Stimulated activated naive B cell treated with anti-CD40 and anti-IgM and Interleukin-4, amounts not matched to agents 10 μg/mL and 1 μg/mL and 100 μg/mL, for 72 hours (primary cell): ENCODE data around the gene URGCP.

ENCODE experiments used
- ATAC-seq, 2 donors: fragments of 150-1000 bp; cut with Tn5 transposase; replicated peaks; 2 replicates each; pipeline ENCODE4 v1.10.0; 2021; ENCODE audit warnings: moderate library complexity in 1 of 2
- DNase-seq: peaks from one replicate; pipeline ENCODE4 v3.0.0; 2021
- H3K27ac Mint-ChIP-seq: one replicate; pipeline ENCODE4 v1.8.0; 2022; ENCODE audit warnings: mild to moderate bottlenecking, mixed read lengths
- H3K27me3 Mint-ChIP-seq, 2 donors: one replicate each; pipeline ENCODE4 v1.8.0; 2022; ENCODE audit warnings: mixed read lengths in 2 of 2
- H3K36me3 Mint-ChIP-seq, 2 donors: one replicate each; pipeline ENCODE4 v1.8.0; 2022; ENCODE audit warnings: mixed read lengths in 2 of 2, mild to moderate bottlenecking in 1 of 2
- H3K4me1 Mint-ChIP-seq, 2 donors: one replicate each; pipeline ENCODE4 v1.8.0; 2022; ENCODE audit warnings: mixed read lengths in 2 of 2, mild to moderate bottlenecking in 1 of 2
- H3K4me3 Mint-ChIP-seq, 2 donors: one replicate each; pipeline ENCODE4 v1.8.0; 2022; ENCODE audit warnings: mild to moderate bottlenecking in 2 of 2, mixed read lengths in 2 of 2, moderate library complexity in 1 of 2
- H3K9me3 Mint-ChIP-seq, 2 donors: one replicate each; pipeline ENCODE4 v1.8.0; 2022; ENCODE audit warnings: mixed read lengths in 2 of 2, mild to moderate bottlenecking in 1 of 2

The URGCP gene

GRCh38 chr7:43906331-43907010 is at the start of gene URGCP:
Gene URGCP (minus strand): TSS chr7:43906596. CDS start chr7:43906575, 21 bp downstream.
- peak; percentile 29 for DNase-seq
- Mint-ChIP-seq H3K4me1 (peaks cover 17 to 37% of the 10 kb centered on the region in 2 donors), H3K27ac (peak within 1 kb of the TSS; percentile 98), H3K9me3 (no peaks in the 10 kb centered on the region), H3K27me3 (no peaks in the 10 kb centered on the region), H3K4me3 (peak within 1 kb of the TSS; percentile 92), H3K36me3 (peaks cover 0 to 8% of the 10 kb centered on the region in 2 donors)
- ATAC-seq: peak; percentile 88 to 90

GRCh38 chr7:43956027-43956426 is 49.6 kb upstream of the URGCP start:
- ATAC-seq: no peak
- Mint-ChIP-seq H3K27me3 (no peaks in the 10 kb centered on the region), H3K27ac (no peak overlapping the region), H3K9me3 (peaks cover 0 to 3% of the 10 kb centered on the region in 2 donors), H3K4me3 (no peak overlapping the region), H3K36me3 (peaks cover 28 to 45% of the 10 kb centered on the region in 2 donors), H3K4me1 (peaks cover 0 to 2% of the 10 kb centered on the region in 2 donors)
- DNase-seq: no peak

GRCh38 chr7:43954524-43955228 is 48.3 kb upstream of the URGCP start:
- no peak overlapping the region for H3K4me3 Mint-ChIP-seq
- no peak overlapping the region for H3K27ac Mint-ChIP-seq
- H3K9me3 Mint-ChIP-seq: peaks cover 0 to 3% of the 10 kb centered on the region in 2 donors
- peaks cover 0 to 2% of the 10 kb centered on the region in 2 donors for H3K4me1 Mint-ChIP-seq
- H3K27me3 Mint-ChIP-seq: no peaks in the 10 kb centered on the region
- ATAC-seq (peak; percentile 88 to 91), DNase-seq (no peak)
- peaks cover 23 to 44% of the 10 kb centered on the region in 2 donors for H3K36me3 Mint-ChIP-seq

DNA sequence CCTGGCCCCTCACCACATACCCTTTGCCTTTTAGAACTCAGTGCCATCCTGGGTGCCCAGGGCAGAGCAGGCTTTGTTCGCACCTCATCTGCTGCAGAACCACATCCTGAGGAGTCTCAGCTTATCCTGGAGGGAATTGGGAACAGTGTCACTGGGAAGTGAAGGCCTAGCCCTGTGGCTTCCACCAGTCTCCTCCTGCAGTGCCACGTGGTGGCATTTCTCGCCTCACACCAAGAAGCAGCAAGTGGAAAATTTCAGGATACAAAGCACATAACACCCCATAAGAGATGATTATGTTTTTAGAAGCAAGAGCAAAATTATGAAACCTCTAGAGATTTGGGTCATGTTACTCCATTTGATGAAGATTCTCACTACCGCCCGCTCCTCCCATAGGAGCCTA is 46.7 kb upstream of the URGCP start:
- Mint-ChIP-seq H3K4me1 (peaks cover 0 to 2% of the 10 kb centered on the region in 2 donors), H3K27me3 (no peaks in the 10 kb centered on the region), H3K36me3 (peaks cover 16 to 40% of the 10 kb centered on the region in 2 donors), H3K4me3 (no peak overlapping the region), H3K27ac (no peak overlapping the region), H3K9me3 (no peaks in the 10 kb centered on the region)
- DNase-seq (no peak), ATAC-seq (no peak)

GRCh38 chr7:43952028-43952427 is 45.6 kb upstream of the URGCP start:
- Mint-ChIP-seq H3K4me1 (peaks cover 0 to 2% of the 10 kb centered on the region in 2 donors), H3K27ac (no peak overlapping the region), H3K36me3 (peaks cover 22 to 50% of the 10 kb centered on the region in 2 donors), H3K4me3 (no peak overlapping the region), H3K9me3 (no peaks in the 10 kb centered on the region), H3K27me3 (no peaks in the 10 kb centered on the region)
- ATAC-seq (no peak), DNase-seq (no peak)

DNA sequence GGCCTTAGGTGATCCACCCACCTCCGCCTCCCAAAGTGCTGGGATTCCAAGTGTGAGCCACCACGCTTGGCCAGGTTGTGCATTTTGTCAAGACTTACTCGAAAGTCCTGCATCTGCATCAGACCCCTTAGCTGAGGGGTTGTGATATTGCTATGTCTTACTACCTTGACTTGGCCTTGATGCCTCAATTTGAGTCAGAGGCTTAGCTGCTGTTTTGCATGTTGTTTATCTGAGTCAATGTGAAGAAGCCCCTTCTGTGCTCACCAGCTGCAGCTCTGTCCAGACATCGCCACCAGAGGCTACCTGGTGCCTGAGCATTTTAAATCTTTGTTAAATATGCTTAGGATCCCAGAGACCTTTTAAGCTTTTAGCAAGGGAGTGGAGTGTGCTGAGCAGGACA is 37.9 kb upstream of the URGCP start:
- Mint-ChIP-seq H3K9me3 (no peaks in the 10 kb centered on the region), H3K27me3 (no peaks in the 10 kb centered on the region), H3K4me3 (no peak overlapping the region), H3K36me3 (peaks cover 12 to 35% of the 10 kb centered on the region in 2 donors), H3K27ac (no peak overlapping the region), H3K4me1 (peaks cover 0 to 2% of the 10 kb centered on the region in 2 donors)
- no peak for DNase-seq
- ATAC-seq: no peak

DNA sequence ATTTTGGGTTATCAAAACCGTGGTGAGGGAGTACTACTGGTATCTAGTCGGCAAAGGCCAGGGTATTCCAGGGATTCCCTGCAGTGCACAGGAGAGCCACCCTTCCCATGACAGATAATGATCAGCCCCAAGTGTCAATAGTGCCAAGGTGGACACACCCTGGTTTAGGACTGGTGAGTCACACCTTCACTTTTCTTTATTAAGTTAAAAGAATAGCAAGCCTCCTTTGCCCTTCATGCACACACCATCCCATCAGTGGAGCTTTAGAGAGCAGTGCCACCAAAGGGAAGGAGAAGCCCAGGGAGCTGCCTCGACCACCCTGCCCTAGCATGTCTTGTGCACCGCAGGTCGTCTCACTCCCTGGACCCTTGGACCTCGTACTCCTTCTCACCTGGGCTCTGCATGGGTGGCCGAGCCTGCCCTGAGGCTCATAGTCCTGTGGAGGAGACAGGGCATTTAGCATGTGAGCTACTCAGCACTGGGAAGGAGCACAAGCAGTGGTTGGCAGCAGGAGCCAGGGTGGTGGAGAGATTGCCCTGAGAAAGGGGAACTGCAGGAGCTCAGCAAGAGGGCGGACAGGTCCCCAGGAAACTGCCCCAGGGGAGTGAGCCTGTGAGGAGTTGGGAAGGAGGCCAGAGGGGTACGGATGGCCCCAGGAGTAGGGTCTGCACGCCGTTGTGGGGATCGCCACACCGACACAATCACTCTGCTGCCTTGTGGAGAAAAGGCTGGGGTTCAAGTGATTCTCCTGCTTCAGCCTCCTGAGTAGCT is 37.2 kb upstream of the URGCP start:
- Mint-ChIP-seq H3K4me3 (no peak overlapping the region), H3K4me1 (peaks cover 0 to 2% of the 10 kb centered on the region in 2 donors), H3K36me3 (peaks cover 12 to 39% of the 10 kb centered on the region in 2 donors), H3K9me3 (no peaks in the 10 kb centered on the region), H3K27me3 (no peaks in the 10 kb centered on the region), H3K27ac (peak overlapping the region; percentile 7)
- DNase-seq (no peak), ATAC-seq (no peak)

DNA sequence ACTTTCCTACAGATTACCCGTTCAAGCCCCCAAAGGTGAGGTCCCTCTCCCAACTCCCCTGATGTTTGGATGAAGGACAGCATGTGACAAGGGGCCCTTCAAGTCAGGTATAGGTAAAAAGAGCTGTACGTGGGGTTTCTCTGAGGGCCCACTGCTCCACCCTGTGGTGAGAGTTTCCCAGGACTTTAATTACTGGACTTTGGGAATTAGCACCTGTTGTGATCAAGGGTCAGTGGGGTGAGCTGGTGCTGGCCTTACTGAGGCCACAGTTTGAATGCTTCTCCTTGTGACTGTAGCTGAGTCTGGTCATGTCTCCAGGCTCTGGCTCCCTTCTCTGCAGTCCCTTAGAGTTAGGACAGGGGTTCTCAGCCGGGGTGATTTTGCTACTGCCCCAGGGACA is 36.6 kb upstream of the URGCP start:
- no peak for DNase-seq
- peaks cover 0 to 2% of the 10 kb centered on the region in 2 donors for H3K4me1 Mint-ChIP-seq
- H3K9me3 Mint-ChIP-seq: no peaks in the 10 kb centered on the region
- no peak for ATAC-seq
- H3K27ac Mint-ChIP-seq: no peak overlapping the region
- H3K4me3 Mint-ChIP-seq: no peak overlapping the region
- peaks cover 12 to 36% of the 10 kb centered on the region in 2 donors for H3K36me3 Mint-ChIP-seq
- H3K27me3 Mint-ChIP-seq: no peaks in the 10 kb centered on the region

- no peak overlapping the region for H3K27ac Mint-ChIP-seq
- no peak for ATAC-seq
Observed at GRCh38 chr7:43942250-43942649, 35.9 kb upstream of the URGCP start.

DNA sequence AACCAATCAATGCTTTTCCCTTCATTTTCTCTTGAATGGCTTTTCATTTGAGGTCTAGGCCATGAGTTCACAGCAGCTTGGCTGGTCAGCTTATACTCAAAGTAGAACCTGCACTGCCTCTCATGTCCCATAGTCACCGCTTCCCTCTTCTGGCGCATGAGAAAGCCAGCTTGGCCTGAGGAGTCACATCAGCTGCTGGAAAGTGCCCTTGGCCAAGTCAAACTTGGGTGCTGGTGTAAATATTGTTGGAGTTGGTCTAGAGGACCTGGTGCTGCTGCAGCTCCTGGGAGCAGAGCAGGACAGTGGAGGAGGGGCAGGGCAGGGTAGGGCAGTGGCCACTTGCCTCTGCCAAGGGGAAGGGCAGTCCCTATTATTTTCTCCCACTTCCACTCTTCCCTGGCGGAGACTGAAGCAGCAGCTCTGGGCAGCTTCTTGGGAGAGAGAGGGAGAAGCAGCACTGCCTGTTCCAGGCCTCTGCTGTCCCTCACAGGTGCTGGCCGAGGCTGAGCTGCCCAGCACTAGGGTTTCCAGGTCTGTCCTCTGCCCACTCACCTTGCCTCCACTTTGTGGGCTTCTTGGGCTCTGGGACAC is 32.6 kb upstream of the URGCP start:
- DNase-seq (no peak), ATAC-seq (no peak)
- Mint-ChIP-seq H3K4me1 (peaks cover 0 to 2% of the 10 kb centered on the region in 2 donors), H3K27me3 (no peaks in the 10 kb centered on the region), H3K27ac (no peak overlapping the region), H3K9me3 (no peaks in the 10 kb centered on the region), H3K4me3 (no peak overlapping the region), H3K36me3 (peaks cover 2 to 20% of the 10 kb centered on the region in 2 donors)

More at GRCh38 chr7:43942250-43942649, 35.9 kb upstream of the URGCP start:
- Mint-ChIP-seq H3K36me3 (peaks cover 6 to 33% of the 10 kb centered on the region in 2 donors), H3K4me3 (no peak overlapping the region), H3K9me3 (no peaks in the 10 kb centered on the region), H3K4me1 (peaks cover 0 to 2% of the 10 kb centered on the region in 2 donors), H3K27me3 (no peaks in the 10 kb centered on the region)
- no peak for DNase-seq

DNA sequence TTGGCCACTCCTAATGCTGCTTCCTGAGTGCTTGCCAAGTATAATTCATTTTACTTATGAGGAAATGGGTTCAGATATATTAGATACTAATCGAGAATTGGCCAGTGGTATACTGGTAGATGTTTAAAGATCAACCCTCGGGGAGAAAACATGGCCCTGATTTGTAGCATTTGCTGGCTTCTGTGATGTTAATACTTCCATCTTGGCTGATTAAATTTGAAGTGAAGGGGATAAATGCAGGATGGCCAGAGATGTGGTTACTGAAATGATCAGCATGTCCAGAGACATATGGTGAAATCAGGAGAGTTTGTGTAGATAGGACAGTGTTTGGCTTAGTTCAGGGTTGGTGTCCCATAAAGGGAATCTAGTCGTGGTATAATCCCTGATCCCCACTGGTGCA is 31.0 kb upstream of the URGCP start:
- Mint-ChIP-seq H3K36me3 (peaks cover 0 to 11% of the 10 kb centered on the region in 2 donors), H3K27ac (no peak overlapping the region)

DNA sequence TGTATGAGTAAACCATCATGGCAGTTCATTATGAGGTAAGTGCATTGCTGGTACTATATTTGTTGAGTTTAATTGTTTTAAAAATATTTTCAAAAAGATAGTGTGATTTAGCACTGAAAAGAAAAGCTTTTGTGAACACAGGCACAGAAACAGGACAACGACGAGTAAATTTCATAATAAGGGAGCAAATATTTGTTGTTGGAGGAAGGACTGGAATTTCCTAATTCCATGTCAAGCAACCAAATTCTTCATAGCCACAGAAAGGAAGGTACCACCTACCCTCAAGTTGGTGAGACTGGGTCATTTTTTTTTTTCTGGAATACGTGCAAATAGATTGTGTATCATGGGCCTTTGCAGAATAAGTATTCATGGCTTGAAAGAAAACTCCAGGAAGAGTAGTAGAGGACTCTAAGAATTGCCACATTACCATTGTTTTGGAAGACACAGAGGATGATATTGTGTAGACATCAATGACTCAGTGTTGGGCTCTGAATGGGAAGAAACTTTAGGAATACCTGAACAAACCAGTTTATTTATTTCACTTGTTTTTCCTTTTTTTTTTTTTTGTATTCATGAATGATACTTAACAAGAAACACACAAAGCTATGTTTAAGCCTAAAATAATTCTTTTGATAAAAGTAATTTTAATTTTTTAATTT is 27.6 kb upstream of the URGCP start:
- Mint-ChIP-seq H3K9me3 (no peaks in the 10 kb centered on the region), H3K4me1 (peaks cover 0 to 2% of the 10 kb centered on the region in 2 donors), H3K27me3 (no peaks in the 10 kb centered on the region), H3K36me3 (peaks cover 0 to 10% of the 10 kb centered on the region in 2 donors), H3K4me3 (no peak overlapping the region), H3K27ac (no peak overlapping the region)
- no peak for DNase-seq
- ATAC-seq: no peak

More for the DNA sequence above, 31.0 kb upstream of the URGCP start:
- peaks cover 0 to 2% of the 10 kb centered on the region in 2 donors for H3K4me1 Mint-ChIP-seq
- DNase-seq (no peak), ATAC-seq (no peak)
- H3K4me3 Mint-ChIP-seq: no peak overlapping the region
- no peaks in the 10 kb centered on the region for H3K9me3 Mint-ChIP-seq
- no peaks in the 10 kb centered on the region for H3K27me3 Mint-ChIP-seq

DNA sequence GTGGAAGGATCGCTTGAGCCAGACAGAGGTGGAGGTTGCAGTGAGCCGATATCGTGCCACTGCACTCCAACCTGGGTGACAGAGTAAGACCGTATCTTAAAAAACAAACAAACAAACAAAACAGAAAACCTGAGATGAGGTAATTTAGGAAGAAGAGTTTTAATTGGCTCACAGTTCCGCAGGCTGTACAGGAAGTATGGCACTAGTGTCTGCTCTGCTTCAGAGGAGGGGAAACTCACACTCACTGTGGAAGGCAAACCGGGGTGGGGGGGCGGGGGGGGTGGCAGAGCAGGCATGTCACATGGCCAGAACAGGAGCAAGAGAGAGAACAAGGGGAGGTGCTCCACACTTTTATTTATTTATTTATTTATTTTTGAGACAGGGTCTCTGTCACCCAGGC is 24.9 kb upstream of the URGCP start:
- Mint-ChIP-seq H3K27me3 (no peaks in the 10 kb centered on the region), H3K4me1 (peaks cover 9 to 10% of the 10 kb centered on the region in 2 donors), H3K9me3 (no peaks in the 10 kb centered on the region), H3K27ac (no peak overlapping the region), H3K36me3 (peaks cover 4 to 8% of the 10 kb centered on the region in 2 donors), H3K4me3 (no peak overlapping the region)
- ATAC-seq (no peak), DNase-seq (no peak)
